ENCODE results near the gene ABCA2. TPM values are rescaled to one million over a fixed set of nuclear protein-coding genes. Genes with fewer than 3 reads are reported as not detected.

Gene ABCA2
- total RNA-seq, 1 donor from 2014 or later, result 30.6 TPM

GRCh38 chr9:137018761-137019559 is 9.1 kb downstream of the ABCA2 start:
- intact Hi-C loops (cut with micrococcal nuclease), result no loop called here

- intact Hi-C loops (cut with micrococcal nuclease), result no loop called here
Observed at GRCh38 chr9:137017791-137018497, 10.1 kb downstream of the ABCA2 start.

GRCh38 chr9:137017071-137017470 is 11.0 kb downstream of the ABCA2 start:
- intact Hi-C loops (cut with micrococcal nuclease), result no loop called here

DNA sequence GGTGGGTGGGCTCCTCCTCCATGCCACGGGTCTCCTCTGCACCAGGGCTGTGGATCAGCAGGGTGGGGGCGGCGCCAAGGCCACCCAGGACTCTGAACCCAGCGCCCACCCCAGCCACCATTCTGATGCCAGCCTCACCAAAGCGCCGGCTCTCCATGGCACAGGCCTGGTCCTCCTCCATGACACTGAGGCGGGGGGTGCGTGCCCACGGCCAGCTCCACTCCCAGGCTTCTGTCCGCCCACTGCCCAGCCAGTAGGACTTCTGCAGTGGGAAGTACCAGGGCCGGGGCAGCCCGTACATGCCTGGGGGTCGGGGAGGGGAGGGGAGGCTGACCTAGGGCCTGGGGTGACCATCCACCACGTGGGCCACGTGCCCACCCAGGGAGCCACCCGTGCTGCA is 11.6 kb downstream of the ABCA2 start:
- intact Hi-C loops (cut with micrococcal nuclease), result no loop called here

- intact Hi-C loops (cut with micrococcal nuclease), result no loop called here
Observed at GRCh38 chr9:137015976-137016375, 12.1 kb downstream of the ABCA2 start.

- intact Hi-C loops (cut with micrococcal nuclease), result no loop called here
Observed at GRCh38 chr9:137015540-137015930, 12.5 kb downstream of the ABCA2 start.

GRCh38 chr9:137014776-137015539 is 13.1 kb downstream of the ABCA2 start:
- intact Hi-C loops (cut with micrococcal nuclease), result no loop called here

DNA sequence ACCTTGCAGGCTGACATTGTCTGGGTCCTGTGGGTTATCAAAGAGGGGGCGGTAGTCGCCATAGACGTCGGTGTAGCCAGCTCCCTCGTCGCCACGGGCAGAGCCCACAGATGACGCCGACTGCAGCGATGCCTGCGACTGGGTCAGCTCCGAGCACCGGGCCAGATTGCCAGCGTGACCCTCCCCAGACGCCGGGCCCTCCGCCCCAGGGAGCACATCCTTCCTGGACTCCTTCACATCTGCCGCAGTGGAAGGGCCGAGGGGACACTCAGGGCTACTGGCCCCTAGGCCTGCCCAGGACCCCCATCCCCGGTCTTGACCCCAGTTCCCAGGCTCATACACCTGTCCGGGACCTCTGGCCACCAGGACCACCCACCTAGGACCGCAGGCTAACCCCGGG is 13.9 kb downstream of the ABCA2 start:
- intact Hi-C loops (cut with micrococcal nuclease), result no loop called here

DNA sequence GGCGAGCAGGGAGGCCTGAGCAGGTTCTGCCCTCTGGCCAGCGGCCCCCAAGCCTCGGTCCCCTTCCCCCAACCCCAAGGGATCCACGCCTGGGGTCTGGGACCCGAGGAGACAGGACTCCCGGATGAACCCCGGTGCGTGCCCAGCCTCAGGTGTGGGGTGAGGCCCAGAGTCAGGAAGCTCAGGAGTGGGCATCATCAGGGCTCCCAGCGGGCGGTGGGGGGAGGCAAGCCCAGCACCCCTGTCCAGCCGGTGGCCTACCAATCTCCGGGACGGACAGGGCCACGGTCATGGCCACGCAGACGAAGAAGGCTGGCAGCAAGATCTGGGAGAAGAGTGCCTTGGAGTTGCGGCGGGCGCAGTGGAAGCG is 14.5 kb downstream of the ABCA2 start:
- intact Hi-C loops (cut with micrococcal nuclease), result no loop called here

GRCh38 chr9:137012694-137013570 is 15.1 kb downstream of the ABCA2 start:
- intact Hi-C loops (cut with micrococcal nuclease), result no loop called here

GRCh38 chr9:137011907-137012675 is 15.9 kb downstream of the ABCA2 start:
- intact Hi-C loops (cut with micrococcal nuclease), result no loop called here

DNA sequence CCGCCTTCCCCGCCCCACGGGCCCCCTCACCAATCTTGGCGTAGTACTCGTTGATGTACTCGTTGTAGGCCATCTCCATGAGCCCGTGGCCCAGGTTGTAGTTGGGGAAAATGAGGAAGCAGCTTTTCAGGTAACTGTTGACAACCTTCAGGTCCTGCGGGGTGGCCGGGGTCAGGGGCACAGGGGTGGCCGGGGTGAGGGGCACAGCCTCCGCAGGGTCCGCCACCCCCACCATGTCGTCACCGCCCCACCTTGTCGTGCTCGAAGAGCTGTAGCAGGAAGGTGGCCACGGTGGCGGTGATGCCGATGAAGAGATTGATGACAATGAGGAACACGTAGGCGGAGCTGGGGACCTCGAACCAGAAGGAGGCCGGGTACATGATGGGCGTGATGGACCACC is 16.9 kb downstream of the ABCA2 start:
- intact Hi-C loops (cut with micrococcal nuclease), result no loop called here

GRCh38 chr9:137009938-137010732 is 17.9 kb downstream of the ABCA2 start:
- intact Hi-C loops (cut with micrococcal nuclease), result no loop called here

DNA sequence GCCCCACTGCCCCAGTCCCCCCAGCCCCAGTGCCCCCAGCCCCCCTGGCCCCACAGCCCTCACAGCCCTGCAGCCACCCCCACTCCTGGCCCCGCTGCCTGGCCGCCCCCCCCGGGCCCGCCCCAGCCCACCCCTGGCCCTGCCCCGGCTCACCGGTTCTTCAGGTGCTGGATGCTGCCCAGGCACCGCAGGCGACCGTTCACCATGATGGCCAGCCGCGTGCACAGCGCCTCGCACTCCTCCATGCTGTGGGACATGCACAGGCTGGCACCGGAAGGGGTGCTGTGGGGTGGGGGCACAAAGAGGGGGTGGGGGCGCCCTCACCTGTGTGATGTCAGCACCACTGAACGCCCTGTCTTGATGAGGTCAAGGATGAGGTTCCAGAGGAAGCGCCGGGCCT is 18.8 kb downstream of the ABCA2 start:
- intact Hi-C loops (cut with micrococcal nuclease), result no loop called here

DNA sequence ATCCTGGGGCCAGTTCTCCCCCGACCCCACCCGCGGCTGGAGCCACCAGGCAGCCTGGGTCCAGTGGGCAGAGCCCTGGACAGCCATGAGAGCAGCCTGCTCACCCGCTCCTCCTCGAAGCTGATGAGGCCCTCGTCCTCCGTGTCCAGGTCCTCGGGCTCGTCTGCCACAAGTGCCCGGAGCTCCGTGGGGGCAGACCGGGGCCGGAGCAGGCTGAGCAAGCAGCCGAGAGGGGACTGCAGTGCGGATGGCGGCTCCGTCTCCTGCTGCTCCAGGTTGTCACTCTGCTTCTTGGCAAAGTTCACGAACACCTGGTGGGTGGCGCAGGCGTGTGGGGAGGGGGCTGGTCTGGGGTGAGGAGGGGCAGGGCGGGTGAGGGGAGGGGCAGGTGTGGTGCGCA is 19.7 kb downstream of the ABCA2 start:
- intact Hi-C loops (cut with micrococcal nuclease), result no loop called here

GRCh38 chr9:137007816-137008270 is 20.2 kb downstream of the ABCA2 start:
- intact Hi-C loops (cut with micrococcal nuclease), result no loop called here

DNA sequence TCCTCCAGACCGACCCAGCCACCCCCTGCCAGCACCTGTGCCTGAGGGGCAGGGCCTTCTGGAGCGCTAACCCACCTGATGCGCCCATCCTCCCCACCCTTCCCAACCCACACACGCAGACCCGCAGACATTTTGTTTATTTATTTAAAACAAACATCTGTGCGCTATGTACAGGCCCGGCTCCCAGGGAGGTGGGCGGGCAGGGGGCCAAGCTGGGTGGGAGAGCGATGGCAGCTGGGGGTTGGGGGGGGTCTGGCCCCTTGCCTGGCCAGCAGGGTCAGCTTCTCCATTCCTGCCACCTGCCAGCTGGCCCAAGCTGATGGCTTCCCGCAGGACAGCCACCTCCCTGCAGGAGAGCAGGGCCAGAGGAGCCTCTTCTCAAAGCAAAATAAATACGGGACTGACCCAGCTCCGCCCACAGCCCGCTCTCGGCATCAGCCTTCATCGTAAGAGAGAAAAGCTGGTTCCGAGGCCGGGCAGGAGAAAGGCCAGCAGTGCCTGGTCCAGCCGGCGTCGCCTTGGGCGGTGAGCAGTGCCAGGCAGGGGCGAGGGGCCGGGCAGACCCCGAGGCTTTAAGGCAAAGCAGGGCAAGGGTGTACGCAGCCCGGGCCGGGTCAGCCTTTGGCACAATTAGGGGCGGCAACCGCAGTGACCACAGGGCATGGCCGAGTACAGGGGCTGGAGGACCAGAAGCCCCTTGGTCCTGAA is 20.8 kb downstream of the ABCA2 start:
- intact Hi-C loops (cut with micrococcal nuclease), result no loop called here

GRCh38 chr9:137006116-137007003 is 21.7 kb downstream of the ABCA2 start:
- intact Hi-C loops (cut with micrococcal nuclease), result no loop called here

Data from T-helper 2 cell treated with Interferon-gamma antibody and Interleukin-4, amounts not matched to agents 100 ng/mL and 5 ng/mL, for 36 hours (primary cell).